Measurements from ENCODE around the gene GBX1.

GBX1 gene

GRCh38 chr7:151128144-151128543 is 39.4 kb downstream of the GBX1 start:
- no peak for DNase-seq (ENCODE audit: low read depth in 3 of 3)

GRCh38 chr7:151126491-151127137 is 40.9 kb downstream of the GBX1 start:
- no peak for DNase-seq (ENCODE audit: low read depth in 3 of 3)

- DNase-seq (ENCODE audit: low read depth in 3 of 3) = no peak
Measured at GRCh38 chr7:151125846-151126481, 41.5 kb downstream of the GBX1 start.

GRCh38 chr7:151125470-151125845 is 42.0 kb downstream of the GBX1 start:
- no peak for DNase-seq (ENCODE audit: low read depth in 3 of 3)

DNA sequence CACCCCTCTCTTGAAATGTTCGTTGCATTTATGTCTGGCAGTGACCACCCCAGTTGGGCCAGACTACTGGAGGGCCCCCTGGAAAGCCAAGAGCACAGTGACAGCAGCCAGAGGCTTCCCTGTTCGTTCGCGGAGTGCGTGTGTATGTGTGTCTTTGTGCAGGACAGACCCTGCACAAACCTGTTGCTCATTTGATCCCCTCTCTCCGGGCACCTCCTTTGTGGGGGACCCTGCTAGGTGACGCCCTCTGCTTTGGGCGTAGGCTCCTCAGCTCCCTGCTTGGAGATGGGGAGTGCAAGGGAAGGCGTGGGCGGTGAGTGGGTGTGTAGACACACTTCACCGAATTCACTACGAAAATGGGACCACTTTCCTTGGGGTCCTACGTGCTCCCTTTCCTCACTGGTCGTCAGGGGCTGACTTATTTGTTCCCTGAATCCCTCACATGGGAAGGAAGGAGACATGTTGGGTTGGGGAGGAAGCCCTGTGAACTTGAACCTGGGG is 42.5 kb downstream of the GBX1 start:
- no peak for DNase-seq (ENCODE audit: low read depth in 3 of 3)

GRCh38 chr7:151124481-151124880 is 43.0 kb downstream of the GBX1 start:
- DNase-seq (ENCODE audit: low read depth in 3 of 3) = no peak

GRCh38 chr7:151123822-151124464 is 43.6 kb downstream of the GBX1 start:
- peak; percentile 62 to 71 (median 67) for DNase-seq (ENCODE audit: low read depth in 3 of 3)

DNA sequence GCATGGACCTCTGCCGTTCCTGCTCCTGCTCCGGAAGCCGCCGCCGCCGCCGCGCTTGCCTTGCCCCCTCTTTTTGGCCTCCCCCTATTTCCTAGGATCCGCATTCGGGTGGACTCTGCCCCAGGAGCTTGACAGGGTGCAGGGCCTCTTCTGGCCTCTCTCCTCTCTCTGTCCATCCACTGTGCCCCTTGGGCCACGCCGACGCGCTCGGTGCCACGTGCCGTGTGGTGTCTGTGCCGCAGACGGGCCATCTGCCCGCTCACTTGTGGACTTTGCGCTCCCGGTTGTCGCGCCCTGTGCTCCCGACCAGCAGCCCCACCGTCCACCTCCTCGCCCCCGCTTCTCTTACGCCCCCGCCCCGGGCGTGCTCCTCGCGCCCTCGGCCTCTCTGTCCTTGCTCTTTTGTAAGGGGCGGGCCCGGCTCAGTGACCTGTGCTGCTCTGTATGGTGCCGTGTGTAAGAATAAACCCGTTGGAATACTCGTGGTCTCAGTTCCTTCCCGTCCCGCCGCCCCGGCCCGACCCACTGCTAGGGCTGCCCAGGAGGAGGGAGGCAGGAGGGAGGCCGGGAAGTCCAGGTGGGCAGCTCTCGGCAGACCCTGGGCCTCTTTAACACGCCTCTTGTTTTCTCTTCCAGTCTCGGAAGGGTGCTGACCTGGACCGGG is 44.2 kb downstream of the GBX1 start:
- DNase-seq (ENCODE audit: low read depth in 3 of 3) = no peak

DNA sequence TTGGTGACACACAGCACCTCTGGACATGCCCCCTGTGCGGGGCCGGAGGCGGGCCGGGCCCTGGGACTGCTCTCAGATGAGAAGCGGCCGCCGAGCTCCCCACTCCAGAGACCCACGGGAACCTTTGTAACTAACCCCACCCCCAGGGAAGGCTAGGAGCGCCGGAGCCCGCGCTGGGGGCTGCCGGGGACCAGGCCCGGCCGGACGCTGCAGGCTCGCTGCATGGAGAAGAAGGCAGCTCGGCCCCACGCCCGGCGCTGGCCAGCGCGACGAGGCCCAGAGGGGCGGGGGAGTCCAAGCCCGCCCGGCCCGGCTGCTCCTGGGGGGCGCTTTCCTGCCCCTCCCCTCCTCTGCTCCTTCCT is 44.7 kb downstream of the GBX1 start:
- DNase-seq (ENCODE audit: low read depth in 3 of 3) = no peak

DNA sequence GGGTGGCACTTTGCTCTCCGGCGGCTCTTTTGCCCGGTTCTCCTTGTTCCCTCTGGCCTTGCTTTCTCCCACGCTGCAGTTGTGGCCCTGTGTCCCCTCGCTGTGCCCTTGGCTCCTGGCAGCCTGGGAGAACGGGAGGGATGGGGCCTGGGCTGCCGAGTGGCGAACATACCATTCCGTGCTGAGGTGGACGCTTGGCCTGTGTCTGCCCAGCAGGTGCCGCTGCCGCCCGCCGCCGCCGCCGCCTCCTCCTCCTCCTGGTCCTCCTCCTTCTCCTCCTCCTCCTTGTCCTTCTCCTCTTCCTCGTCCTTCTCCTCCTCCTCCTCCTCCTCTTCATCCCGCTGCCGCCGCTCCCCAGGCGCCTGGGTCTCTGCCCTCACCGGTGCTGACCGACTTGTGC is 45.2 kb downstream of the GBX1 start:
- no peak for DNase-seq (ENCODE audit: low read depth in 3 of 3)

- no peak for DNase-seq (ENCODE audit: low read depth in 3 of 3)
Measured at GRCh38 chr7:151121380-151122170, 45.9 kb downstream of the GBX1 start.

GRCh38 chr7:151120896-151121295 is 46.6 kb downstream of the GBX1 start:
- no peak for DNase-seq (ENCODE audit: low read depth in 3 of 3)

DNA sequence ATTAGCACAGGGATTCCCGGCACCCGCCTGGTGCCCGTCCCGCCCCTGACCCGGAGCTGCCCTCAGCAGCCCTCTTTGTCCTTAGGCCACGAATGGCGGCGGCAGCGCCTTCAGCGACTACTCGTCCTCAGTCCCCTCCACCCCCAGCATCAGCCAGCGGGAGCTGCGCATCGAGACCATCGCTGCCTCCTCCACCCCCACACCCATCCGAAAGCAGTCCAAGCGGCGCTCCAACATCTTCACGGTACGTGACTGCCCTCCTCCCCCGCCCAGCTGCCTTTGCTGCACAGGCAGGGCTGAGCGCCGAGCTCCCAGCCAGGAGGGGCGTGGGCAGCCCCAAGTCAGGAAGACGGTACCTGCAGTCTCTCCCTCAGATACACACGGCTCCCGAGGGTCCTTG is 47.6 kb downstream of the GBX1 start:
- no peak for DNase-seq (ENCODE audit: low read depth in 3 of 3)

- no peak for DNase-seq (ENCODE audit: low read depth in 3 of 3)
Measured at GRCh38 chr7:151119055-151119415, 48.5 kb downstream of the GBX1 start.

DNA sequence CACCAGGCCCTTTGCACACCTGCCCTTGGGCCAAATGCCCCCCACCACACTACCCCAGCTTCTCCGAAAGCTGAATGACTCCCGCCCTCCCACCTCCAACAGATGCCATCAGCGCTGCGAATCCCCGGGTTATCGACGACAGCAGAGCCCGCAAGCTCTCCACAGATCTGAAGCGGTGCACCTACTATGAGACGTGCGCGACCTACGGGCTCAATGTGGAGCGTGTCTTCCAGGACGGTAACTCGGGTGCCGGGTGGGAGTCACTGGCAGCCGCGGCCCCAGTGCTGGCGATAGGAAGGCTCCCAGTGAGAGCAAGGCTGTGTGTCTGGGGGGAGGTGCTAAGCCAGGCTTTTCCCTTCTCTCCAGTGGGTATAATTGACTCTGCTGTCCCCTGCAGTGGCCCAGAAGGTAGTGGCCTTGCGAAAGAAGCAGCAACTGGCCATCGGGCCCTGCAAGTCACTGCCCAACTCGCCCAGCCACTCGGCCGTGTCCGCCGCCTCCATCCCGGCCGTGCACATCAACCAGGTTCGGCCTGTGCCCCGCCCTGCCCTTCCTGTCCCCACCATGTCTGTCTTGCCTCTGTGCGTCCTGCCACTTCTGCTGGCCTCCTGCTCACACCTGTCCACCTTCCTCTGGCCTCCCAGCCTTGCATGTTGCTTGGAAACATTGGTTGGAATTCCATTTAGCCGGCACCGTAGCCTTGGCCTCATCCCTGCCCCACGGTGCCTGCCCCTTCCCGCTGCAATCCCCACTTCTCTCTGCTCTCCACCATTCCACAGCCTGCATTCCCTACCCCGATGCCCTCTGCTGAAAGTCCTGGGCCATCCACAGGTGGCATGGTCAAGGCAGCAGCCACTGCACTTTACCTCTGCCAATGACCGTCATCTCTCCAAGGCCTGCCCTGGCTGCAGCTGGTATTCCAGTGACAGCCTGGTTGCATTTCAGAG is 49.1 kb downstream of the GBX1 start:
- DNase-seq (ENCODE audit: low read depth in 3 of 3) = no peak

DNA sequence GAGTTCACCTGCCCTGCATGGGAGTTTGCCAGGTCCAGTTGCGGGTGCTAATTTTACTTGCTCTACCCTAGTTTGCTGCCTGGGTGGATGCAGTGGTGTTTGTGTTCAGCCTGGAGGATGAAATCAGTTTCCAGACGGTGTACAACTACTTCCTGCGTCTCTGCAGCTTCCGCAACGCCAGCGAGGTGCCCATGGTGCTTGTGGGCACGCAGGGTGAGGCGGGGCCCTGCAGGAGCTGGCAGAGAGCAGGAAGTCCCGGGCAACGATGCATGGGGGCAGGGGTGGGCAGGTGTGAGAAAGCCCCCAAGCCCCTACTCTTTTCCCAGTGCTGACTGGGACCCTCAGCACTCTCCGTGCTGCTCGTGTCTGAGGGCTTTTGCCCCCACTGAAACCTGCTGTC is 49.9 kb downstream of the GBX1 start:
- DNase-seq (ENCODE audit: low read depth in 3 of 3) = peak in 1 of 3 experiments; percentile 23

DNA sequence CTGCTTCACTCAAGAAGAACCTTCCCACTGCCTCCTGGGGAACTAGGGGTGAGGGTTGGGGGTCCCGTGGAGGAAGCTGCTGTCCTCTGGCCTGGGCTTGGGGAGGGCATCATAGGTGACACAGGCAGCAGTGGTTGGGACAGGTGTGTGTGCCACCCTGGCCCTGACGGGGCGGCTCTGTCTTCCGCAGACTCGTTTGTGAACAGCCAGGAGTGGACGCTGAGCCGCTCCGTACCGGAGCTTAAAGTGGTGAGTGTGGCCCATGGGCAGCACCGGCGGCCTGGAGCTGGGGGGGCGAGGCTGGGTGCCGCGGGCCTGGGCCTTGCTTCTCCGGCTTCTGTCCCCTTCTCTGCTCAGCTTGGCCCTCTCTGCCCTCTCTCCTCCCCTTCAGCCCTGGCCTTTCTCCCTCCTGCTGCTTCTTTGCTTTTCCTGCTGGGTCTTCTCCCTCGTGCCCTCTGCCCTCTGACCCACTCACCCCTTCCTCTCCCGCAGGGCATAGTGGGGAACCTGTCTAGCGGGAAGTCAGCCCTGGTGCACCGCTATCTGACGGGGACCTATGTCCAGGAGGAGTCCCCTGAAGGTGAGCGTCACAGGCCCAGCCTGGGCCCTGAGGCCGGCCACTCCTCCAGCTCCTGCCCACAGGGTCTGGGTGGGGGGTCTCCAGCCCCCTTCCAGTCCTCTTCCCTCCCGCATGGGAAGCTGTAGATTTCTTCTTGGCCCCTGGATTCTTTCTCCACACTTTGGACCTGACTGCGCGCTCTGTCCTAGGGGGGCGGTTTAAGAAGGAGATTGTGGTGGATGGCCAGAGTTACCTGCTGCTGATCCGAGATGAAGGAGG is 50.7 kb downstream of the GBX1 start:
- DNase-seq (ENCODE audit: low read depth in 3 of 3) = no peak

DNA sequence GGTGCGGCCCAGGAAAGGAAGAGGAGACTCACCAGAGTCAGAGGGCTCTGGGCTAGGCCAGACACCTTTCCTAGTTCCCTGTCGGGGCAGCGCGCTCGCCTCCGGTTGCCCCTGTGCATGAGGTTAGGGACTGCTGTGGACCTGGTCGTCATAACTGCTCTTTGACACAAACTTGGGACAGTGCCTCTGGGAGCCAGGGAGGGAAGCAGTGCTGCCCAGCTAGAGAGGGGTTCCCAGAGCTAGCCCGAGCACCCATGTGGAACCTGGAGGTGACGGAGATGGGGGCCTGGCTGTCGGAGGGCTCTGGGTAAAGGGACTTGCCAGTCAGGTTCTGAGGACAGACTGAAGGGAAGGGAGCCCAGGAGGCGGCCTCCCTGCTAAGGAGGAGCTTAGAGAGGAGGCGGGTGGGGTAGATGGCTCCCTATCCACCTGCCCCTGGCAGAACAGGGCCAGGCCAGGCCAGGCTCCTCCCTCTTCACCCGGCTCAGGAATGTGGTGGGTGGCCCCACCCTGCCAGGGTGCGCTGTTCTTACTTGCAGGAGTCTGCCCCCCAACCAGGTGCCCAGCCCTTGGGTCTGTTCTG is 51.6 kb downstream of the GBX1 start:
- DNase-seq (ENCODE audit: low read depth in 3 of 3) = no peak

GRCh38 chr7:151115121-151115835 is 52.2 kb downstream of the GBX1 start:
- DNase-seq (ENCODE audit: low read depth in 3 of 3) = peak in 1 of 3 experiments; percentile 18
